HepG2 (cell line): Measurements from ENCODE around the gene CHI3L1. TPM values are rescaled to one million over a fixed set of nuclear protein-coding genes. Genes with fewer than 3 reads are reported as not detected.

Experiments
- ATAC-seq: fragments of 200-7000 bp; cut with Tn5 transposase; 3 replicates; pipeline ENCODE4 v1.9.1; 2020; ENCODE audit warnings: mild to moderate bottlenecking, moderate library complexity
- BruUV-seq: library from RNA; stranded (reverse); fragments of 400-500 nt; replicated peaks from 2 replicates; lab custom pipeline; 2021; lab: Mats Ljungman, UMichigan
- CTCF ChIA-PET: fragments of 300-600 bp; formaldehyde crosslinking; extraction: SDS; loops from one replicate; lab custom pipeline; 2021; ENCODE audit warnings: low total read pairs, inconsistent platforms, low intra/inter-chr PET ratio; lab: Yijun Ruan, JAX
- POLR2A ChIA-PET: fragments of 350-600 bp; sonication (Branson Sonifier 250); formaldehyde crosslinking; loops from one replicate; lab custom pipeline; 2020; ENCODE audit warnings: antibody characterized with exemption, inconsistent platforms; lab: Yijun Ruan, JAX
- DNase-seq: peaks from one replicate; pipeline ENCODE4 v3.0.0-alpha.2; 2015; ENCODE audit warnings: low spot score
- FAIRE-seq: peaks from 3 replicates; lab custom pipeline; 2011; peaks lifted over from hg19 to GRCh38; lab: Jason Lieb, UNC
- H2AFZ ChIP-seq: one replicate; pipeline ENCODE4 v1.6.1; 2011; ENCODE audit warnings: low read length, inconsistent platforms
- H3K27ac ChIP-seq: fragments of 300-600 bp; 3 replicates; pipeline ENCODE4 v1.8.0; 2011; ENCODE audit warnings: mixed run types, mild to moderate bottlenecking, mixed read lengths, low read length, inconsistent platforms; ENCODE audit not compliant: insufficient read depth; ENCODE audit errors: extremely low read length
- H3K27me3 ChIP-seq, 2 experiments: fragments of 200-600 bp in 1 of 2; 2 replicates in 1 of 2; 3 replicates in 1 of 2; pipeline versions ENCODE4 v1.6.0 to v1.8.0; 2011; ENCODE audit warnings: low read length in 2 of 2, mild to moderate bottlenecking in 2 of 2, moderate library complexity in 2 of 2, inconsistent platforms in 1 of 2; ENCODE audit not compliant: insufficient read depth in 2 of 2, control insufficient read depth in 1 of 2
- H3K36me3 ChIP-seq, 2 experiments: fragments of 200-600 bp in 1 of 2; replicated peaks in 1 of 2; 2 replicates in 1 of 2; 3 replicates in 1 of 2; pipeline versions ENCODE4 v1.5.1 to v1.8.0; 2011; ENCODE audit warnings: low read length in 2 of 2, inconsistent platforms in 1 of 2; ENCODE audit not compliant: insufficient read depth in 2 of 2, control insufficient read depth in 1 of 2
- H3K4me1 ChIP-seq: 2 replicates; pipeline ENCODE4 v1.5.1; 2012; ENCODE audit warnings: low read length, inconsistent platforms; ENCODE audit not compliant: insufficient read depth
- H3K4me2 ChIP-seq: 2 replicates; pipeline ENCODE4 v1.6.0; 2011; ENCODE audit warnings: low read depth, low read length, inconsistent platforms
- H3K4me3 ChIP-seq, 3 experiments: fragments of 200-600 bp in 1 of 3; sonication (generic), shearing (Covaris generic) in 1 of 3; replicated peaks in 1 of 3; 2 replicates each; pipeline ENCODE4 v1.5.1; 2011 to 2016; ENCODE audit warnings: low read length in 3 of 3, inconsistent platforms in 2 of 3, low read depth in 2 of 3, mild to moderate bottlenecking in 2 of 3, control low read depth in 1 of 3, mixed read lengths in 1 of 3; ENCODE audit not compliant: insufficient read depth in 1 of 3
- H3K79me2 ChIP-seq: one replicate; pipeline ENCODE4 v1.6.1; 2011; ENCODE audit warnings: low read length, inconsistent platforms; ENCODE audit not compliant: insufficient read depth
- H3K9ac ChIP-seq: 2 replicates; pipeline ENCODE4 v1.6.0; 2011; ENCODE audit warnings: mild to moderate bottlenecking, low read depth, low read length, inconsistent platforms; ENCODE audit not compliant: insufficient read depth
- H3K9me3 ChIP-seq: 2 replicates; pipeline ENCODE4 v1.5.1; 2012; ENCODE audit warnings: mild to moderate bottlenecking, low read length
- H4K20me1 ChIP-seq: 2 replicates; pipeline ENCODE4 v1.6.0; 2011; ENCODE audit warnings: inconsistent platforms, mild to moderate bottlenecking, low read length, moderate library complexity; ENCODE audit not compliant: insufficient read depth
- FOXK2 ChIP-seq: fragments of 450-650 bp; IDR thresholded peaks from 2 replicates; pipeline ENCODE4 v1.6.1; 2016
- FOXO1 ChIP-seq: sonication (generic); formaldehyde crosslinking; IDR thresholded peaks from 2 replicates; pipeline ENCODE4 v1.4.0; 2020; ENCODE audit warnings: missing genetic modification reagents
- GPN1 ChIP-seq: sonication (generic); formaldehyde crosslinking; IDR thresholded peaks from 2 replicates; pipeline ENCODE4 v1.5.1; 2020; ENCODE audit warnings: missing genetic modification reagents, borderline replicate concordance
- ISX ChIP-seq: sonication (generic); formaldehyde crosslinking; conservative IDR thresholded peaks from 2 replicates; pipeline ENCODE4 v1.5.0; 2020; ENCODE audit warnings: missing genetic modification reagents
- MXI1 ChIP-seq: IDR thresholded peaks from 3 replicates; pipeline ENCODE4 v1.6.1; 2012; ENCODE audit warnings: low read depth, low read length, inconsistent platforms, borderline replicate concordance
- NR2F2 ChIP-seq: IDR thresholded peaks from 2 replicates; pipeline ENCODE4 v1.6.1; 2012; ENCODE audit warnings: low read depth, inconsistent platforms, borderline replicate concordance
- SETDB1 ChIP-seq: sonication (generic); formaldehyde crosslinking; IDR thresholded peaks from 2 replicates; pipeline ENCODE4 v1.5.1; 2020; ENCODE audit warnings: missing genetic modification reagents, mild to moderate bottlenecking, borderline replicate concordance
- SIN3A ChIP-seq: IDR thresholded peaks from 2 replicates; pipeline ENCODE4 v1.6.1; 2011; ENCODE audit warnings: low read depth, mild to moderate bottlenecking, control low read depth, low read length, borderline replicate concordance
- TAF1 ChIP-seq: sonication (generic); formaldehyde crosslinking; IDR thresholded peaks from 2 replicates; pipeline ENCODE4 v1.4.0; 2020; ENCODE audit warnings: missing genetic modification reagents
- THAP11 ChIP-seq: IDR thresholded peaks from 2 replicates; pipeline ENCODE4 v1.6.1; 2016; ENCODE audit warnings: missing biosample characterization, missing genetic modification reagents
- ZBTB1 ChIP-seq: sonication (generic); formaldehyde crosslinking; IDR thresholded peaks from 2 replicates; pipeline ENCODE4 v1.4.0; 2020; ENCODE audit warnings: missing genetic modification reagents, borderline replicate concordance
- ZNF205 ChIP-seq: IDR thresholded peaks from 2 replicates; pipeline ENCODE4 v1.6.1; 2018; ENCODE audit warnings: missing biosample characterization, missing genetic modification reagents
- ZNF354B ChIP-seq: sonication (generic); formaldehyde crosslinking; IDR thresholded peaks from 2 replicates; pipeline ENCODE4 v1.8.0; 2022; ENCODE audit warnings: mild to moderate bottlenecking, missing genetic modification reagents
- ZNF879 ChIP-seq: sonication (generic); formaldehyde crosslinking; IDR thresholded peaks from 2 replicates; pipeline ENCODE4 v1.8.1; 2023; ENCODE audit warnings: missing genetic modification reagents
- WGBS: methylation state at CpG from one replicate; pipeline ENCODE4 v1.1.6; 2017; ENCODE audit warnings: low lambda C conversion rate; 5-methylcytosine and 5-hydroxymethylcytosine counted together
- in situ Hi-C: cut with HindIII; loops from 2 replicates; pipeline ENCODE4 v1.10.0; 2017; ENCODE audit warnings: low pct_unique_long_range_greater_than_20kb; ENCODE audit not compliant: extremely low pct_ligation_motif_present
- intact Hi-C: fragments of 100-400 bp; cut with micrococcal nuclease; formaldehyde crosslinking; loops from one replicate; pipeline ENCODE4 v1.10.0; 2022; ENCODE audit not compliant: unreplicated experiment
- polyA plus RNA-seq, 8 experiments: library from polyadenylated mRNA; depleted of rRNA in 3 of 8; stranded (reverse) in 7 of 8; unstranded in 1 of 8; fragments of >200 nt; fragmentation: Illumina TruSeq in 4 of 8; extraction: Trizol in 4 of 8; gene quantifications; 2 replicates each; pipeline versions ENCODE4 v1.2.1 to v1.2.3, GENCODE V29; 2011 to 2016; ENCODE audit warnings: low read depth in 4 of 8, missing spikeins in 1 of 8, mixed read lengths in 1 of 8; ENCODE audit not compliant: insufficient read depth in 1 of 8
- total RNA-seq, 5 experiments: library from RNA; depleted of rRNA; stranded (reverse); fragments of >200 nt; fragmentation: Illumina TruSeq; extraction: Trizol; gene quantifications; 2 replicates each; pipeline ENCODE4 v1.2.3, GENCODE V29; 2016; ENCODE audit warnings: low read depth in 1 of 5
- TF ChIP-seq, protein P1 (sequence below): sonication (generic); formaldehyde crosslinking; IDR thresholded peaks from 2 replicates; pipeline ENCODE4 v1.4.0; 2020; ENCODE audit warnings: mild to moderate bottlenecking, missing genetic modification reagents, borderline replicate concordance

Gene CHI3L1
- total and polyA plus RNA-seq, 2 of the 13 experiments (the other 11 are each of a cell fraction or from before 2014, with no cell fraction given), result 0.09 to 0.13 TPM

- CTCF ChIA-PET, result no interaction called here
- H3K4me1 ChIP-seq, result peaks cover 20% of the 10 kb centered on the region
- in situ Hi-C loops (no loop called here), intact Hi-C loops (no loop called here)
- H3K9ac ChIP-seq, result no peak overlapping the region
- TF ChIP-seq ZNF354B (CRISPR knock-in tag) (no peak), ISX (CRISPR knock-in tag) (no peak), GPN1 (CRISPR knock-in tag) (no peak), SIN3A (no peak), THAP11 (CRISPR knock-in tag) (no peak), TAF1 (no peak), SETDB1 (no peak), NR2F2 (no peak), ZNF205 (no peak), FOXO1 (no peak), FOXK2 (no peak), ZNF879 (no peak), MXI1 (no peak), ZBTB1 (no peak)
- TF ChIP-seq, protein P1, sequence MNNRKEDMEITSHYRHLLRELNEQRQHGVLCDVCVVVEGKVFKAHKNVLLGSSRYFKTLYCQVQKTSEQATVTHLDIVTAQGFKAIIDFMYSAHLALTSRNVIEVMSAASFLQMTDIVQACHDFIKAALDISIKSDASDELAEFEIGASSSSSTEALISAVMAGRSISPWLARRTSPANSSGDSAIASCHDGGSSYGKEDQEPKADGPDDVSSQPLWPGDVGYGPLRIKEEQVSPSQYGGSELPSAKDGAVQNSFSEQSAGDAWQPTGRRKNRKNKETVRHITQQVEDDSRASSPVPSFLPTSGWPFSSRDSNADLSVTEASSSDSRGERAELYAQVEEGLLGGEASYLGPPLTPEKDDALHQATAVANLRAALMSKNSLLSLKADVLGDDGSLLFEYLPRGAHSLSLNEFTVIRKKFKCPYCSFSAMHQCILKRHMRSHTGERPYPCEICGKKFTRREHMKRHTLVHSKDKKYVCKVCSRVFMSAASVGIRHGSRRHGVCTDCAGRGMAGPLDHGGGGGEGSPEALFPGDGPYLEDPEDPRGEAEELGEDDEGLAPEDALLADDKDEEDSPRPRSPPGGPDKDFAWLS (CRISPR knock-in tag), result no peak
- ATAC-seq, result no peak
- no peaks in the 10 kb centered on the region for H3K9me3 ChIP-seq
- no peak overlapping the region for H3K4me3 ChIP-seq
- H3K27ac ChIP-seq, result no peak overlapping the region
- no peak for FAIRE-seq
- H3K36me3 ChIP-seq, result no peaks in the 10 kb centered on the region
- no peak overlapping the region for H3K4me2 ChIP-seq
- H3K27me3 ChIP-seq, result peaks cover 0 to 3% of the 10 kb centered on the region in 2 experiments; a peak in 2 of 5 replicates
- 66% methylated on average over 10 of the region's 10 CpGs for WGBS
- DNase-seq, result no peak
- no TSS peak for BruUV-seq
- no peaks in the 10 kb centered on the region for H3K79me2 ChIP-seq
- POLR2A ChIA-PET, result no interaction called here
- no peaks in the 10 kb centered on the region for H4K20me1 ChIP-seq
- H2AFZ ChIP-seq, result no peak overlapping the region
Observed at GRCh38 chr1:203179667-203180005, 6.9 kb downstream of the CHI3L1 start.
